GM12878 (cell line): Measurements from ENCODE around the gene COA1.
"Not testable (repeated sequence)": the region's sequence is repeated elsewhere in the genome, so short reads cannot be mapped to it uniquely, and the experiment has no call there.

Experiments used
- MLLT1 ChIP-seq: fragments of 450-650 bp; IDR thresholded peaks from 2 replicates; pipeline ENCODE4 v1.6.1; 2016; ENCODE audit warnings: mild to moderate bottlenecking
- RAD21 ChIP-seq: IDR thresholded peaks from 2 replicates; pipeline ENCODE4 v1.6.1; 2011; ENCODE audit warnings: mild to moderate bottlenecking, low read depth, low read length, moderate library complexity; ENCODE audit not compliant: insufficient read depth
- TCF7 ChIP-seq: IDR thresholded peaks from 2 replicates; pipeline ENCODE4 v1.6.1; 2014; ENCODE audit warnings: antibody characterized with exemption, borderline replicate concordance
- ZNF384 ChIP-seq: IDR thresholded peaks from 2 replicates; pipeline ENCODE4 v1.6.1; 2012; ENCODE audit warnings: low read depth, mild to moderate bottlenecking, low read length, improper control_type of control experiment, borderline replicate concordance
- TF ChIP-seq, protein P1 (sequence below), 3 experiments: IDR thresholded peaks in 2 of 3; conservative IDR thresholded peaks in 1 of 3; 2 replicates each; pipeline ENCODE4 v1.5.1; 2011; ENCODE audit warnings: low read depth in 3 of 3, low read length in 3 of 3, mild to moderate bottlenecking in 3 of 3, control low read depth in 2 of 3, moderate library complexity in 2 of 3, inconsistent platforms in 1 of 3, mixed read lengths in 1 of 3; ENCODE audit not compliant: control insufficient read depth in 2 of 3, insufficient read depth in 1 of 3; ENCODE audit errors: extremely low read depth in 1 of 3
- TF ChIP-seq, protein P2 (sequence below): fragments of 450-650 bp; formaldehyde crosslinking; IDR thresholded peaks from 2 replicates; pipeline ENCODE4 v1.4.0; 2022; ENCODE audit warnings: mild to moderate bottlenecking, moderate library complexity

- TF ChIP-seq, protein P1, sequence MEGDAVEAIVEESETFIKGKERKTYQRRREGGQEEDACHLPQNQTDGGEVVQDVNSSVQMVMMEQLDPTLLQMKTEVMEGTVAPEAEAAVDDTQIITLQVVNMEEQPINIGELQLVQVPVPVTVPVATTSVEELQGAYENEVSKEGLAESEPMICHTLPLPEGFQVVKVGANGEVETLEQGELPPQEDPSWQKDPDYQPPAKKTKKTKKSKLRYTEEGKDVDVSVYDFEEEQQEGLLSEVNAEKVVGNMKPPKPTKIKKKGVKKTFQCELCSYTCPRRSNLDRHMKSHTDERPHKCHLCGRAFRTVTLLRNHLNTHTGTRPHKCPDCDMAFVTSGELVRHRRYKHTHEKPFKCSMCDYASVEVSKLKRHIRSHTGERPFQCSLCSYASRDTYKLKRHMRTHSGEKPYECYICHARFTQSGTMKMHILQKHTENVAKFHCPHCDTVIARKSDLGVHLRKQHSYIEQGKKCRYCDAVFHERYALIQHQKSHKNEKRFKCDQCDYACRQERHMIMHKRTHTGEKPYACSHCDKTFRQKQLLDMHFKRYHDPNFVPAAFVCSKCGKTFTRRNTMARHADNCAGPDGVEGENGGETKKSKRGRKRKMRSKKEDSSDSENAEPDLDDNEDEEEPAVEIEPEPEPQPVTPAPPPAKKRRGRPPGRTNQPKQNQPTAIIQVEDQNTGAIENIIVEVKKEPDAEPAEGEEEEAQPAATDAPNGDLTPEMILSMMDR (IDR thresholded peaks at IDR 0.05 in 2 of 3, conservative IDR thresholded peaks at IDR 0.05 in 1 of 3; ENCODE audit: control insufficient read depth in 2 of 3, extremely low read depth in 1 of 3, insufficient read depth in 1 of 3, low read depth in 3 of 3, low read length in 3 of 3): not testable (repeated sequence)
- TF ChIP-seq RAD21, TCF7, MLLT1, ZNF384: not testable (repeated sequence)
- TF ChIP-seq, protein P2, sequence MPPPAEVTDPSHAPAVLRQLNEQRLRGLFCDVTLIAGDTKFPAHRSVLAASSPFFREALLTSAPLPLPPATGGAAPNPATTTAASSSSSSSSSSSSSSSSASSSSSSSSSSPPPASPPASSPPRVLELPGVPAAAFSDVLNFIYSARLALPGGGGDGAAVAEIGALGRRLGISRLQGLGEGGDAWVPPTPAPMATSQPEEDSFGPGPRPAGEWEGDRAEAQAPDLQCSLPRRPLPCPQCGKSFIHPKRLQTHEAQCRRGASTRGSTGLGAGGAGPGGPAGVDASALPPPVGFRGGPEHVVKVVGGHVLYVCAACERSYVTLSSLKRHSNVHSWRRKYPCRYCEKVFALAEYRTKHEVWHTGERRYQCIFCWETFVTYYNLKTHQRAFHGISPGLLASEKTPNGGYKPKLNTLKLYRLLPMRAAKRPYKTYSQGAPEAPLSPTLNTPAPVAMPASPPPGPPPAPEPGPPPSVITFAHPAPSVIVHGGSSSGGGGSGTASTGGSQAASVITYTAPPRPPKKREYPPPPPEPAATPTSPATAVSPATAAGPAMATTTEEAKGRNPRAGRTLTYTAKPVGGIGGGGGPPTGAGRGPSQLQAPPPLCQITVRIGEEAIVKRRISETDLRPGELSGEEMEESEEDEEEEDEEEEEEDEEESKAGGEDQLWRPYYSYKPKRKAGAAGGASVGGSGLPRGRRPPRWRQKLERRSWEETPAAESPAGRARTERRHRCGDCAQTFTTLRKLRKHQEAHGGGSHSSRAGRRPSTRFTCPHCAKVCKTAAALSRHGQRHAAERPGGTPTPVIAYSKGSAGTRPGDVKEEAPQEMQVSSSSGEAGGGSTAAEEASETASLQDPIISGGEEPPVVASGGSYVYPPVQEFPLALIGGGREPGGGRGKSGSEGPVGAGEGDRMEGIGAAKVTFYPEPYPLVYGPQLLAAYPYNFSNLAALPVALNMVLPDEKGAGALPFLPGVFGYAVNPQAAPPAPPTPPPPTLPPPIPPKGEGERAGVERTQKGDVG: not testable (repeated sequence)
These were observed 101.5 kb downstream of the COA1 start for GRCh38 chr7:43627798-43628197.
